ENCODE data around the gene MAPKAP1.
A peak's percentile ranks its signal among the peaks of the same experiment; 100 is the strongest.

Gene MAPKAP1

GRCh38 chr9:125706651-125707471 is at the start of gene MAPKAP1:
TSS of gene MAPKAP1 (minus strand) at chr9:125707208. CDS start at chr9:125672574, 34,634 bp downstream.
- peak; percentile 98 for DNase-seq

GRCh38 chr9:125756518-125756917 is 49.5 kb upstream of the MAPKAP1 start:
- DNase-seq, result no peak

DNA sequence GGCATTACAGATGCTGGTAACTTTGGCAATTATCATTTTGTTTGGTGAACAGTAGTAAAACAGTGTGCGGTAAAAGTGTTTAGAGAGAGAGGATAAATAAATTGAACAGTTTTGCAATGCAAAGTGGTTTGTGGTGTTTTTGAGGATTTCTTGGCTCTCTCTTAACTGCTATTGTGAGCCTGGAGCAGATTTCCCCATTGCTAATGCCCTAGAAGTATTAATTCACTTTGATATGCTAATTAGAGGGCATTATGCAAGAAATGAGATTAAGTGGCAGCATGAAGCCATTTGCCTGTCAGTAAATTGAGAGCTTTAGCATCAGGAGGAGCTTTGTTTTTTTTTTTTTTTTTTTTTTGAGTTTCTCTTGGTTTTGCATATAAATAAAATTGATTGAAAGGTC is 48.3 kb upstream of the MAPKAP1 start:
- DNase-seq, result no peak

GRCh38 chr9:125754096-125754495 is 47.1 kb upstream of the MAPKAP1 start:
- no peak for DNase-seq

GRCh38 chr9:125752070-125752628 is 45.1 kb upstream of the MAPKAP1 start:
- no peak for DNase-seq

DNA sequence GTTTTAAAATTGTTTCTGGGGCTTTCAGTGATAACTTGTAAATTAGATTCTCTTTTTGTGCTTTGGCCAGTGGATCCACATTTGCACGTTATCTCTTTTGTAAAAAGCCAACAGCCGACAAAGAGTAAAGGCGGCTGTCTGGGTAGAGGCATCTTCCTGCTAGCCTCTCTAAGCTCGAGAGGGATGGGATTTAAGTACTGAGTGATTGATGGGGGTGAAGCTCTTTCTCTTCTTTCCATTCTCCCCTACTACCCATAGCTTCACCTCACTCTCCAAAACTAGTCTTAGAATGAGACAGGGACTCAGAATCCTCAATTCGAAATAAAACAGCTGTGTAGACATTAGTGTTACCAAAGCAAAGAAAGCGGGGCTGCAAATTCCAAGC is 43.6 kb upstream of the MAPKAP1 start:
- DNase-seq, result no peak

DNA sequence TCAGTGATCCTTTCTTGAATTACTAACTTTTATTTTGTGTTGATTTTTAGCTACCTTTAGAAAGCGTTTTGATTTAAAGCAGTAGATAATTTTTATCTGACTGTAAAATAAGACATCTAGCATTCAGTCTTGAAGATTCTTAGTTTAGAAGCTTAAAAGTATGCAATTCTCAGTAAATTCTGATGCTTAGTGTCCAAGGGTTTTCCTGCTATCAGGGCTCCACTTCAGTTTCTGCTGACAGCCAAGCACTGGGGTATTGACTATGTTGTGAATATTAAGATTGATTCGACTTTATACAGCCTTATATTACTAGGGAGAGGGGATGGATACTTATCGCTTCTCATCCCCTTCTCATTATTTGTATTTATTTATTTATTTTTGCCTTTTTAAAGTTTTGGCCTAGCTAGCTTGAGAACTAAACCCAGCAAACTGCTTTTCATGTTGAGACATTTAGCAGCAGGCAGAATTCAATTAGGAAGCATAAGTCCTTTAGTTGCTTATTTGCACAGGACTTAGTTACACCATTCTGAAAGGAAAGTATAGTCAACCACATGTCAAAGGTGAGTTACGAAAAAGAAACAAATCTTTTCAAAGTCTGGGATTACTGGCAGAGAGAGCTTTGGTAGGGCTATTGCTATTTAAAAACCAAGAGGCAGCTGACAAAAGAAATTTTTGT is 43.1 kb upstream of the MAPKAP1 start:
- no peak for DNase-seq

DNA sequence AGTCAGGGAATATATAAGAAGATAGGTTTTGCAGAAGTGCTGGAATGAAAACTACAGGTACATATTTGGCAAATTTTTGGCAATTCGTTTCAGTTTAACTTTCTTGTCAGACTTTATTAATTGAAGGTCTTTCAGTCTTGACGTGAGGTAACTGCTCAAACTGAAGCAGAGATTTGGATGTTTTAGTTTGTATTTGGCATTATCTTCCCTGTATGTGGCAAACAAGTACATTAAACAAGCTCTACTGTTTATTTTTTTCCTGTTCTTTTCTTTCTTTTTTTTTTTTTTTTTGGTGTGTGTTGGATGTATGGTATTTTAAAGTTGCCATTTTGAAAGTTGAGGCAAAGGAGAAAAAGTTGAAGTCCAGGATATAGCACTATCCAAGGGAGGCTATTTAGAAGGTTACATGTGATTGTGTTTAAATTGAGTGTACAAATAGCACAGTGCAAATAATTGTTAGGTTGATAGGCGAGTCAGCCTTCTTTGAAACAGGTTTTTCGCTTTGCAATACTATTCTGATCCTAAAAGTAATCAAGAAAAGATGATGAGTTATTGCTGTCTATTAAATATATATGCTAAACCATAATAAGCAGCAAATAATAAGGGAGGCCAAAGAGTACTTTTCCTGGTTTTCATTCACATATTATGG is 42.4 kb upstream of the MAPKAP1 start:
- DNase-seq, result no peak

DNA sequence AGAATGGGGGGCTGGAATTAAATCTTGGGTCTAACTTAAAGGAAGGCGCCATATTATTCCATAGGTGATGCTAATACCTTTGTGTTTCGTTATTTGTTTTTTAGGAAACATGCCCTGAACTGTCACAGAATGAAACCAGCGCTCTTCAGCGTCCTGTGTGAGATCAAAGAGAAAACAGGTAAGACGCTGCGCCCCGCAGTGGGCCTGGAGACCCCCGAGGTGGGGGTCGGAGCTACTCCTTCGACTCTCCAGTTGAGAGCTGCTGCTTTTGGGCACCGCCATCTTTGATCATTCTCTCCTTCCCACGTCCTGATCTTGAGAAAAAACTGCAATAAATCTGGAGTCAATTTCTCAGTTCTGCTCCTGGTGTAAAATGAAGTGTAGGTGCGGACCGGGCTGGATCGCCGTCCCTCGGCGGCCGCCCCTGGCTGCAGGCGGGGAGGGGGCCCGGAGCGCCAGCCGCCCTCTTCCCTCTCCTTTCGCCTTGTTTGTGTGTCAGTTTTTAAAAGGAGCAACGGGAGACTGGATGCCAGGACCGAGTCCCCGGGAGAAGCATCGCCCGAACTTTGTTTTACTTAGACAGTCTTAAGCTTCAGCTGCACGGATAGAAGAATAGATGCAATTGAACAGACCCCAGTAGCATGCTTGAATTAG is 41.6 kb upstream of the MAPKAP1 start:
- DNase-seq, result peak; percentile 7

GRCh38 chr9:125747765-125748445 is 40.9 kb upstream of the MAPKAP1 start:
- DNase-seq, result peak; percentile 25

DNA sequence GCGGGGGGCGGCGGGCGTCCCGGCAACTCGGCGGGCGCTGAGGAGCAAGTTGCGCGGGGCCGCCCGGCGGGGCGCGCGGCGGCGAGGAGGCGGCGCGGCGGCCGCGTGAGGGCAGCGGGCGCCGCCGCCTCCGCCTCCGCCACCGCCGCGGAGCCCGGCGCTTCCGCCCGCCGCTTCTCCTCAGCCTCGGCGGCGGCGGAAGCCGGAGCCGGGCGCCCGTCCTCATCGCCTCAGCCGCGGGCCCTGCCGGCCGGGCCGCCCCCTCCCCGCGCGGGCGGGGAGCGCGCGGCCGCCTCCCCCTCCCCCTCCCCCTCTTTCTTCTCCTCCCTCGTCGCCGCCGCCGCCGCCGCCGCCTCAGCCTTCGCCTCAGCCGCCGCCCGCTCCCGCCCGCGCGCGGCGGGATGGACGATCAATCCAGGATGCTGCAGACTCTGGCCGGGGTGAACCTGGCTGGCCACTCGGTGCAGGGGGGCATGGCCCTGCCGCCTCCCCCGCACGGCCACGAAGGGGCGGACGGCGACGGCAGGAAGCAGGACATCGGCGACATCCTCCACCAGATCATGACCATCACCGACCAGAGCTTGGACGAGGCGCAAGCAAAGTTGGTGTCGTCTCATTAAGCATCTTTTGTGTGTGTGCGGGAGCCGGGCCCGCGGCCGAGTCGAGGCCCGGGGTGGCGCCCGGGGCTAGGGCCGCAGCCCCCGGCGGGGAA is 40.2 kb upstream of the MAPKAP1 start, which contains the start of gene PBX3:
TSS of gene PBX3 (plus strand) at position 321 of the 712 bp plus-strand sequence.
- peak; percentile 51 for DNase-seq

- DNase-seq, result no peak
Observed at GRCh38 chr9:125746774-125747052, 39.7 kb upstream of the MAPKAP1 start.

- peak; percentile 94 for DNase-seq
Observed at GRCh38 chr9:125746017-125746773, 39.2 kb upstream of the MAPKAP1 start.

DNA sequence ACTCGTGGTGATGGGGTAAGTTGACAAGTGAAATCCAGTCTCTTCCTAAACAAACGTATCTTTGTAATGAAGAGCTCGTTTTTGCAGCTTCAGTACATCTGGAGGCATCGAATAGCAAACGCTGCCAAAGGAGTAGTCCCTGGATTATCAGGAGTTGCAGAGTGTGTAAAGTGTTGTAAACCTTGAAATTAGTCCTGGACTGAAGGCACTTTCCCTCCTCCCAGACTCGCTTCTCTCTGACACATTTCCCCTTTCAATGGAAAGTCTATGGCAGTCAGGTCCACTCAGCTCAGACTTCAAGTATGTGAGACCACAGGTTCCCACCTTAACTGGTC is 38.6 kb upstream of the MAPKAP1 start:
- DNase-seq, result no peak

GRCh38 chr9:125745018-125745417 is 38.0 kb upstream of the MAPKAP1 start:
- no peak for DNase-seq

DNA sequence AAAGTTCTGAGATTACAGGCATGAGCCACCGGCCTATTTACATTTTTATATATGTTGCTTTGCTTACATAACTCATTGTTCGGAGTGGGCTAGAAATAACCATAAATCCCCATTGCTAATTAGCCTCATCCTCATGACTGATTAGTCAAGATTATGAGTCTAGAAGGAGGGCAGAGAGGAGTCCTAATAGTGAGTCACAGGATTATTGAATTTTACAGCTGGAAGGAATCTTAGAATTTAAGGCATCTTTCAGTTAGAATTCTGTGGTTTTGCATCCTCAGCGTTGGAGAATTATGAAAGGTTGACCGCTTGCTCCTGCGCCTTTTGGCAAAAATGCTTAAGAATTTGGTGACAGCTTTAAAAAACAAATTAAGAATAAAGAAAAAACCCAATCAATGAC is 37.6 kb upstream of the MAPKAP1 start:
- DNase-seq, result no peak

DNA sequence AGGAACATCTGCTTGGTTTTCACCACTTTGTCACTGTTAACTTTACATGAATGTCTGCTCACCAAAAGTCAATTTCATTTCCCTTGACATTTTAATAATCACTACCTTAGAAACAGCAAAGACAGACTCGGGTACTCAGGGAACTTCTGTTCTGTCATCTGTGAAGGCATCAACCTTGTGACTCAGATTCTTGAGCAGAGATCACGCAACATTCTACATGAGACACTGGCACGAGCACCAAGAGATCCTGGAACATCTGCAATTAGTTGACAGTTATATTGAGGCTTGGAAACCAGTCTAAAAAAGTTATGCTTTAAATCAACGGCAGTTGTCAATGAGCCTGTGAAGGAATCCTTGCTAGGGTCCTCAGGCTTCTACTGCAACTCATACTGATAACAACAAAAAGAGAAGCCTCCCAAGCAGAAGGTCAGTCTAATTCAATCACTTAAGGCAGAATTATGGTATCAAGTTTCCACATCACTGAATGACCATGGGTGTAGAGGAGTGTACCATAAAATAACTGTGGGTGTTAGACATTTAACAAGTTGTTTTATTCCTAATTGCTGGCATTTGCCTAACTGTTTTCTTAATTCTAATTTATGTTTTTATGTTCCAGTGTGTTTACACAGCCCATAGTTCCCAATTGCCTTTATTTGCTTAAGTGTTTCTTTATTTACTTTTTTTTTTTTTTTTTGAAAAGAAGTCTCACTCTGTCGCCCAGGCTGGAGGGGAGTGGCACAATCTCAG is 36.8 kb upstream of the MAPKAP1 start:
- DNase-seq, result no peak

- DNase-seq, result no peak
Observed at GRCh38 chr9:125742657-125743056, 35.6 kb upstream of the MAPKAP1 start.

- no peak for DNase-seq
Observed at GRCh38 chr9:125739436-125739835, 32.4 kb upstream of the MAPKAP1 start.

GRCh38 chr9:125732562-125732961 is 25.6 kb upstream of the MAPKAP1 start:
- DNase-seq, result no peak

Measured in activated CD4-positive, alpha-beta T cell treated with anti-CD3 and anti-CD28 coated beads for 48 hours (primary cell).